ENCODE measurements around the gene MYBPHL. TPM values are rescaled to one million over a fixed set of nuclear protein-coding genes. Genes with fewer than 3 reads are reported as not detected.

Gene MYBPHL
- total RNA-seq: not detected

DNA sequence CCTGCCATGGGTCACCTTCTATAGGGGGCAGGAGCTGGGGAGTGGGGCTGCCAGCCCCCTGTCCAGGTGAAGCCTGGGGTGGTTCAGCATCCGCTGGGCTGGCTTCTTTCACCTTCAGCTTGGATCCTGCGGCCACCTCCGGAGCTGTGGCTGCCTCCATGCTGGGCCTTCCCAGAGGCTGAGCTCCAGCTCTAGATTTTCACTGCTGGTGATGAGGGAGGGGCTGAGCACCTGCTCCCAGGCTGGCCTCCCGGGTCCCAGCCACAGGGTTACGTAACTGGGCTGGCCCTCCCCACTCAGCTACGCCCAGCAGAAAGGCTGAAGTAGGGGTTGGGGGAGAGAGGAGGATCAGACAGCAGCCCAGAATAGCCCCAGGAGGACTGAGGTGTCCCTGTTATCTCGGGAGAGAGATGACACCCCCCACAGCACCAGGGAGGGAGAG, at the start of gene MYBPHL:
Gene MYBPHL, minus strand, starts transcription at position 180 of the 442 bp plus-strand sequence. Its CDS starts 20 bp downstream, at position 160.
- no peak for DNase-seq
- Mint-ChIP-seq H3K27ac (no peak within 1 kb of the TSS), H3K36me3 (ENCODE audit: low read depth) (no peaks in the 10 kb centered on the region), H3K4me1 (ENCODE audit: low read depth) (no peaks in the 10 kb centered on the region), H3K27me3 (ENCODE audit: low read depth) (peaks cover 3% of the 10 kb centered on the region), H3K9me3 (ENCODE audit: insufficient read depth) (no peaks in the 10 kb centered on the region), H3K4me3 (no peak within 1 kb of the TSS)
- ChIA-PET CTCF (interaction anchor here (1.5 kb wide), 1 partner anchor 92 kb away, joined by 4 read pairs; the partner anchor contains the start of gene SORT1), POLR2A (no interaction called here)
- ATAC-seq: no peak

- peaks cover 11% of the 10 kb centered on the region for H3K4me1 Mint-ChIP-seq (ENCODE audit: low read depth)
- ATAC-seq (no peak), DNase-seq (no peak)
- H3K4me3 Mint-ChIP-seq: no peak overlapping the region
- no peaks in the 10 kb centered on the region for H3K36me3 Mint-ChIP-seq (ENCODE audit: low read depth)
- ChIA-PET CTCF (no interaction called here), POLR2A (no interaction called here)
- H3K27ac Mint-ChIP-seq: no peak overlapping the region
- H3K9me3 Mint-ChIP-seq (ENCODE audit: insufficient read depth): no peaks in the 10 kb centered on the region
- H3K27me3 Mint-ChIP-seq (ENCODE audit: low read depth): peaks cover 14% of the 10 kb centered on the region
These were observed 49.7 kb upstream of the MYBPHL start for GRCh38 chr1:109356505-109356904.

DNA sequence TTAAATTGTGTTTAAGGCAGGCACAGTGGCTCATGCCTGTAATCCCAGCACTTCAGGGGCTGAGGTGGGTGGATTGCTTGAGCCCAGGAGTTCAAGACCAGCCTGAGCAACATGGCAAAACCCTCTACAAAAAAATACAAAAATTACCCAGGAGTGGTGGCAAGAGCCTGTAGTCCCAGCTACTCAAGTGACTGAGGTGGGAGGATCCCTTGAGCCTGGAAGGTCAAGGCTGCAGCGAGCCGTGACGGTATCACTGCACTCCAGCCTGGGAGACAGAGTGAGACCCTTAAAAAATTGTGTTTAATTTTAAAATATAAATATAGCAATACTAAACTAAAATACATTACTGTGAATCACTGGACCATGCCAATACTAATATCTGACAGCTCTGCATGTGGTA, 48.1 kb upstream of the MYBPHL start:
- no peaks in the 10 kb centered on the region for H3K36me3 Mint-ChIP-seq (ENCODE audit: low read depth)
- ChIA-PET CTCF (no interaction called here), POLR2A (no interaction called here)
- ATAC-seq: no peak
- no peak for DNase-seq
- H3K4me3 Mint-ChIP-seq: no peak overlapping the region
- no peaks in the 10 kb centered on the region for H3K9me3 Mint-ChIP-seq (ENCODE audit: insufficient read depth)
- no peak overlapping the region for H3K27ac Mint-ChIP-seq
- peaks cover 5% of the 10 kb centered on the region for H3K27me3 Mint-ChIP-seq (ENCODE audit: low read depth)
- H3K4me1 Mint-ChIP-seq (ENCODE audit: low read depth): peaks cover 11% of the 10 kb centered on the region

DNA sequence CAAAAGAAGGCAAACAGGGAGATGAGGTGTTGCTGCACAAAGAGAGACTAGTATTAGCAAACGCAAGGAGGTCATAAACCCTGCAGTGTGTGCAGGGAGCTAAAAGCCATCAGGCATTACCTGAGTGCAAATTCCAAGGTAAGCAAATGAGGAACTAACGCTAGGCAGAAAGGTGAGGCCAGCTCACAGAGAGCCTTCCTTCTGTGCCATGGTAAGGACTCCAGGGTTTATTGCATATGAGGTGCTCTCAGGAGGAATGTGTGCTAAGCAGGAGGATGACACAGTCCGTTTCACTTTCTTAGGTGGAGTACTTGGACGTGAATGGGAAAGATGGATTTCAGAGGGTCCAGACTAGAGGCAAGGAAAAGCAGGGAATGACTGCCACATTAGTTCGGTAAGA, 44.6 kb upstream of the MYBPHL start:
- Mint-ChIP-seq H3K27ac (no peak overlapping the region), H3K9me3 (ENCODE audit: insufficient read depth) (no peaks in the 10 kb centered on the region), H3K4me1 (ENCODE audit: low read depth) (peaks cover 13% of the 10 kb centered on the region), H3K27me3 (ENCODE audit: low read depth) (no peaks in the 10 kb centered on the region), H3K36me3 (ENCODE audit: low read depth) (no peaks in the 10 kb centered on the region), H3K4me3 (no peak overlapping the region)
- CTCF ChIA-PET: interaction anchor here (2.1 kb wide), 1 partner anchor 38 kb away, joined by 4 read pairs; no protein-coding TSS in a partner anchor
- POLR2A ChIA-PET: no interaction called here
- DNase-seq (no peak), ATAC-seq (no peak)

- no peak overlapping the region for H3K27ac Mint-ChIP-seq
These were observed 43.8 kb upstream of the MYBPHL start for GRCh38 chr1:109350655-109351054.

DNA sequence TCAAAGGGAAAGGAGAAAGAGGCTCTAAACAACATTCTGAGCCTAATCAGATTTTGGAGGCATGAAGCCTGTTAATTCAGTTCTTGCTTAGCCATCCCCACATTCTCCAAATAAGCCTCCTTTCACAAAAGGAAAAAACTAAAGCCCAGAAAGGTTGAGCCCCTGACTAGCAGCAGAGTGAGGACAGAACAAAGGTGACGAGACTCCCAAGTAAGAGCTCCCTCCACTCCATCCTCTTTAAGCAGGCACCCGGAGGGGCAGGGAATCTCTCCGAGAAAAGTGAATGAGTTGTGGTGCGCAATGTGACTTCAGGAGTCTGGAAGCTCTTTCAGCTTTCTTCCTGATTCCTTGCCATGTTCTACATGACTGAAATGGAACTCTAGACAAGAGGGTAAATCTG, 43.4 kb upstream of the MYBPHL start:
- ATAC-seq: no peak

More at GRCh38 chr1:109350655-109351054, 43.8 kb upstream of the MYBPHL start:
- no peak overlapping the region for H3K4me3 Mint-ChIP-seq
- ChIA-PET POLR2A (no interaction called here), CTCF (interaction anchor here (1.1 kb wide), 1 partner anchor 16 kb away, joined by 3 read pairs; no protein-coding TSS in a partner anchor)
- H3K27me3 Mint-ChIP-seq (ENCODE audit: low read depth): no peaks in the 10 kb centered on the region
- H3K4me1 Mint-ChIP-seq (ENCODE audit: low read depth): peaks cover 13% of the 10 kb centered on the region
- H3K36me3 Mint-ChIP-seq (ENCODE audit: low read depth): no peaks in the 10 kb centered on the region
- DNase-seq (no peak), ATAC-seq (no peak)
- no peaks in the 10 kb centered on the region for H3K9me3 Mint-ChIP-seq (ENCODE audit: insufficient read depth)

DNA sequence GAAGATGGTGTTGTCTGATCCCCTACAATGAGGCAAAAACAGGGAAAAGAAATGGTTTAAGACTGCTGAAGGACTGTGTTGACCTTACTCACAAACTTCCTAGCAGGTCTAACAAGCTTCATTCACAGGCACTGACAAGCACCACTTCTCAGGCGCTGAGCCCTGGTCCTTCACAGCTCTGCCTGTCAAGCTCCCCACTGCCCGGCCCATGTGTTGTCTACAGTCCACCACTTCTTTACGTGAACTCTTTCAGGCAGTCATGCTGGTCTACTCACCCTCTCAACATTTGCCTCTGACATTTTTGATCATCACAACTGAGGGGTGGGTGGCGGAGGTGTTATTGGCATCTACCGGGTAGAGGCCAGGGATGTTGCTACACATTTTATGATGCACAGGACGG, 40.7 kb upstream of the MYBPHL start:
- H3K9me3 Mint-ChIP-seq (ENCODE audit: insufficient read depth): no peaks in the 10 kb centered on the region
- H3K4me1 Mint-ChIP-seq (ENCODE audit: low read depth): peaks cover 3% of the 10 kb centered on the region
- ChIA-PET CTCF (interaction anchor here (0.9 kb wide), 1 partner anchor 83 kb away, joined by 3 read pairs; no protein-coding TSS in a partner anchor), POLR2A (no interaction called here)
- no peaks in the 10 kb centered on the region for H3K27me3 Mint-ChIP-seq (ENCODE audit: low read depth)
- ATAC-seq: no peak
- no peak for DNase-seq
- H3K27ac Mint-ChIP-seq: no peak overlapping the region
- no peak overlapping the region for H3K4me3 Mint-ChIP-seq
- H3K36me3 Mint-ChIP-seq (ENCODE audit: low read depth): no peaks in the 10 kb centered on the region

More for the DNA sequence above, 43.4 kb upstream of the MYBPHL start:
- Mint-ChIP-seq H3K27ac (no peak overlapping the region), H3K4me3 (no peak overlapping the region), H3K27me3 (ENCODE audit: low read depth) (no peaks in the 10 kb centered on the region), H3K9me3 (ENCODE audit: insufficient read depth) (no peaks in the 10 kb centered on the region), H3K36me3 (ENCODE audit: low read depth) (no peaks in the 10 kb centered on the region), H3K4me1 (ENCODE audit: low read depth) (peaks cover 13% of the 10 kb centered on the region)
- no peak for DNase-seq
- ChIA-PET POLR2A (no interaction called here), CTCF (interaction anchor here (1.1 kb wide), 1 partner anchor 16 kb away, joined by 3 read pairs; no protein-coding TSS in a partner anchor)

DNA sequence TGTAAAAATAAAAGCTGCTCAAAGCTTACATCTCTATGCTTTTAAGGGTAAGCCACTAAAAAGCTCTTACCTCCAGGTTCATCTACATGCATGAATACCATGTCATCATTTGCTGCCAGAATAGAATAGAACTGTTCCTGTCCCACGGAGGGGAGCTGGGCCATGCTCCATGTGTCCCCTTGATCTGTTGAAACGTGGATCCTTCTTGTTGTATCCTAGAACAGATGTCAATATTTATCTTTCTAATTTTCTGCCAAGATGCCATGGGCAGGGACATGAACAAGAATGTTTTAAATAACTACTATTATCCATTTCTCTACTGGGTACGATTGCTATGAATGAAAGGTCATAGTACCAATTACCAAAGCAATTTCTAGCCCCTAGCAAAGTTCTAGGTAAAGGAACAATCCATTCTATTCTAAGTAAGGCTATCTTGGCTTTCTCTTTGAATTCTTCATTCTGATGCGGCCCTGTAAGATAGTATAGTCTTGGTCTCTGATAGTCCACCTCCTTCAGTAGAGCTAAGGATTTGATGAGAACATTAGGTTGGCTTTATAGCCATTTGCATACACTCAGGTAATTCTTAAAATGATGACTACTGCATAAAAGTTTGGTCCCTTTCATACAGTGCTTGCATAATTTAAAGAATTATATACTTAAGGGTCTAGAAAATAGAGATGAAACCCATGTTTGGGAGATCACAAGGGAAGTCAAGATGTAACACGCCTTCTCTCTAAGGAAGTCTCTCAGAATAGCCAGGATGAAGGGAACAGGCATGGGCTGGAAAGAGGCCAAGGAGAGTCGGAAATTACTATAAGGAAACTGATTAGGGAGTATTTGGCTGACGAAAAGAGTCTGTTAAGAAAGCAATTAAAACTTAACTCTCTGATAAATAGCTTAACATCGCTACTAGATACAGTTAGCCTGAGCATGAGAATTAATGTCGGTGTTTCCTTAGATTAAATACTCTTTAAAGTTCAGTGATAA, 35.4 kb upstream of the MYBPHL start:
- DNase-seq: no peak
- Mint-ChIP-seq H3K4me3 (no peak overlapping the region), H3K36me3 (ENCODE audit: low read depth) (peaks cover 3% of the 10 kb centered on the region), H3K4me1 (ENCODE audit: low read depth) (no peaks in the 10 kb centered on the region), H3K9me3 (ENCODE audit: insufficient read depth) (no peaks in the 10 kb centered on the region), H3K27ac (no peak overlapping the region), H3K27me3 (ENCODE audit: low read depth) (no peaks in the 10 kb centered on the region)
- ChIA-PET POLR2A (no interaction called here), CTCF (no interaction called here)
- no peak for ATAC-seq

DNA sequence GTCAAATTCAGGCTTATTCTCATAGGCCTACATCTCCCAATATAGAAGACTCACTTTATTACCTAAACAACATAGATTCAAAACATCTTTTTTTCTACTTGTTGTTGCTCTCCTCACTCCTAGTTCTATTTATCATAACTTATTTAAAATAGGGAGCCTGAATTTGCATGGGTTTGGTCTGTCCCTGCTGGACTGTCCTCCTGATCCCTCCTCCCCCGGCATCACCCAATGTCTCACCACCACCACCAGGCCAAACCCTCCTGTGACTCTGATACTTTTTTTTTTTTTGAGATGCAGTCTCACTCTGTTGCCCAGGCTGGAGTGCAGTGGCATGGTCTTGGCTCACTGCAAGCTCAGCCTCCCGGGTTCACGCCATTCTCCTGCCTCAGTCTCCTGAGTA, 31.8 kb upstream of the MYBPHL start:
- Mint-ChIP-seq H3K27ac (no peak overlapping the region), H3K4me1 (ENCODE audit: low read depth) (no peaks in the 10 kb centered on the region), H3K4me3 (no peak overlapping the region), H3K36me3 (ENCODE audit: low read depth) (peaks cover 8% of the 10 kb centered on the region), H3K9me3 (ENCODE audit: insufficient read depth) (no peaks in the 10 kb centered on the region), H3K27me3 (ENCODE audit: low read depth) (no peaks in the 10 kb centered on the region)
- no peak for ATAC-seq
- DNase-seq: no peak
- ChIA-PET POLR2A (no interaction called here), CTCF (no interaction called here)

DNA sequence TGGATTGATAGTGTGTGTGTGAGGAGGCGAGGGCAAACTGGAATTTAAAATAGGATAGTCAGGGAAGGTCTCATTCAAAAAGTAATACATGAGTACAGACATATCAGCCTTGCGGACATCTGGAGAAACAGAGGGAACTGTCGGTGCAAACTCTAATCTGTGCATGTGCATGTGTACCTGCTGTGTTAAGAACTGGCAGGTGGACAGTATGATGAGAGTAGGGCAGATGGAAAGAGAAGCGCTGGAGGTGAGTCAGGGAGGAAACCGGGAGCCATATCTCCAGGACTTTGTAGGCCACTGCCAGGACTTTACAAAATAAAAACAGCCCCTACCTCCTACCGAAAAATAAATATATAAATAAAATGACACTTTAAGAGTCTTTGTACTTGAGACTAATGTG, 31.3 kb upstream of the MYBPHL start:
- H3K9me3 Mint-ChIP-seq (ENCODE audit: insufficient read depth): no peaks in the 10 kb centered on the region
- H3K4me3 Mint-ChIP-seq: no peak overlapping the region
- ChIA-PET CTCF (no interaction called here), POLR2A (interaction anchor here (0.7 kb wide), 1 partner anchor 106 kb away, joined by 3 read pairs; no protein-coding TSS in a partner anchor)
- no peak for ATAC-seq
- no peak overlapping the region for H3K27ac Mint-ChIP-seq
- no peaks in the 10 kb centered on the region for H3K4me1 Mint-ChIP-seq (ENCODE audit: low read depth)
- no peak for DNase-seq
- no peaks in the 10 kb centered on the region for H3K27me3 Mint-ChIP-seq (ENCODE audit: low read depth)
- peaks cover 13% of the 10 kb centered on the region for H3K36me3 Mint-ChIP-seq (ENCODE audit: low read depth)

DNA sequence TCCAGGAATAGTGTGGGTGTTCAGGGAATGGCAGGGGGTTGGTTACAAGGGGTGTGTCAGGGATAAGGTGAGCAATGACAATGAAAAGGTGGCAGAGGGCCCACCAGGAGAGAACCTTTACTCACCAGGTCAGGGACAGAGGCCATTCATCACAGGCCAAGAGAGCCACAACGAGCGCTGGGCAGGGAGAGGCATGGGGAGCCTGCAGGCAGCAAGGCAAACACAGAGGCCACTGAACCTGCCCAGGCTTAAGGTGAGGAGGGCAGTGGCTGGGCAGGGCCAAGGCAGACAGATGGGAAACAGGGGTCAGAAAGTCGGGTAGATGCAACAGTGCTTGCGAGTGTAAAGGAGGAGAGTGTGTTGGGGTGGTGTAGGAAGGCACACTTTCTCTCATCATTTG, 28.3 kb upstream of the MYBPHL start:
- ChIA-PET CTCF (interaction anchor here (1.0 kb wide), 1 partner anchor 15 kb away, joined by 3 read pairs; no protein-coding TSS in a partner anchor), POLR2A (no interaction called here)
- Mint-ChIP-seq H3K36me3 (ENCODE audit: low read depth) (peaks cover 26% of the 10 kb centered on the region), H3K27ac (no peak overlapping the region), H3K27me3 (ENCODE audit: low read depth) (no peaks in the 10 kb centered on the region), H3K9me3 (ENCODE audit: insufficient read depth) (peaks cover 24% of the 10 kb centered on the region), H3K4me3 (no peak overlapping the region), H3K4me1 (ENCODE audit: low read depth) (no peaks in the 10 kb centered on the region)
- ATAC-seq: no peak
- no peak for DNase-seq

- ATAC-seq (no peak), DNase-seq (no peak)
- no peak overlapping the region for H3K27ac Mint-ChIP-seq
- H3K4me1 Mint-ChIP-seq (ENCODE audit: low read depth): no peaks in the 10 kb centered on the region
- no peaks in the 10 kb centered on the region for H3K27me3 Mint-ChIP-seq (ENCODE audit: low read depth)
- ChIA-PET CTCF (no interaction called here), POLR2A (interaction anchor here (0.6 kb wide), 1 partner anchor 93 kb away, joined by 3 read pairs; no protein-coding TSS in a partner anchor)
- no peak overlapping the region for H3K4me3 Mint-ChIP-seq
- peaks cover 30% of the 10 kb centered on the region for H3K36me3 Mint-ChIP-seq (ENCODE audit: low read depth)
- peaks cover 28% of the 10 kb centered on the region for H3K9me3 Mint-ChIP-seq (ENCODE audit: insufficient read depth)
These were observed 24.3 kb upstream of the MYBPHL start for GRCh38 chr1:109331113-109331512.

All from activated CD8-positive, alpha-beta T cell treated with anti-CD3 and anti-CD28 coated beads, Interleukin-2, amount 10 ng/mL, durations not matched to agents 7 days and 5 days (primary cell).